ENCODE data around the gene GRK5. TPM values are rescaled to one million over a fixed set of nuclear protein-coding genes. Genes with fewer than 3 reads are reported as not detected.

The GRK5 gene
- total RNA-seq, 1 experiment from 2014 or later = 29.0 TPM

DNA sequence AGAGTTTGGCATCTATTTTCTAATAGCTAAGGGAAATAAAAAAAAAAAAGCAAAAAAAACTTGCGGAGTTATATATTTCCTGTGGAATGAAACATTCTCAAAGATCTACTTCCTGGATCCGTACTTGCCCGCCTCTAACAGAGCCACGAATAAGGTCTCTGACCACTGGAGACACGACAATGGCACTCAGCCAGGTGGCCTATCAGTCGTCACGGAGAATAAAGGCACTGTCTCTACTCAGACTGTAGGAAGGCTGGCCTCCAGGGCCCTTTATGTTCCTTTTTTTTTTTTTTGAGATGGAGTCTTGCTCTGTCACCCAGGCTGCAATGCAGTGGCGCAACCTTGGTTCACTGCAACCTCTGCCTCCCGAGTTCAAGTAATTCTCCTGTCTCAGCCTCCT is 276.5 kb downstream of the GRK5 start:
- DNase-seq (ENCODE audit: low read depth, low spot score) (no peak), ATAC-seq (no peak)
- Histone ChIP-seq H3K4me3 (ENCODE audit: low read depth in 2 of 2, low read length in 2 of 2) (no peak overlapping the region), H3K36me3 (ENCODE audit: control insufficient read depth, insufficient read depth, low read length) (no peaks in the 10 kb centered on the region), H3K27ac (ENCODE audit: low read length) (no peak overlapping the region), H3K27me3 (ENCODE audit: control insufficient read depth, insufficient read depth, low read length) (no peaks in the 10 kb centered on the region), H3K4me1 (ENCODE audit: control insufficient read depth, insufficient read depth, low read length) (0 out of 2 replicates have a peak, but pooled peaks cover 4% of the 10 kb centered on the region), H3K9me3 (ENCODE audit: control insufficient read depth, insufficient read depth, low read depth, low read length) (no peaks in the 10 kb centered on the region)
- intact Hi-C loops (cut with micrococcal nuclease; ENCODE audit: unreplicated experiment) (no loop called here), in situ Hi-C loops (cut with HindIII; ENCODE audit: low pct_unique_long_range_greater_than_20kb, low sequenced_read_pairs) (no loop called here)
- POLR2A ChIA-PET = no interaction called here
- BruUV-seq (replicated peaks) = no TSS peak
- TF ChIP-seq TCF7L2 (IDR thresholded peaks at IDR 0.05; ENCODE audit: low read depth, low read length) (no peak), POLR2AphosphoS5 (IDR thresholded peaks at IDR 0.05; ENCODE audit: low read depth, low read length) (no peak), SIN3A (IDR thresholded peaks at IDR 0.05; ENCODE audit: borderline replicate concordance, insufficient read depth, low read depth, low read length) (no peak)
- TF ChIP-seq, protein P1, sequence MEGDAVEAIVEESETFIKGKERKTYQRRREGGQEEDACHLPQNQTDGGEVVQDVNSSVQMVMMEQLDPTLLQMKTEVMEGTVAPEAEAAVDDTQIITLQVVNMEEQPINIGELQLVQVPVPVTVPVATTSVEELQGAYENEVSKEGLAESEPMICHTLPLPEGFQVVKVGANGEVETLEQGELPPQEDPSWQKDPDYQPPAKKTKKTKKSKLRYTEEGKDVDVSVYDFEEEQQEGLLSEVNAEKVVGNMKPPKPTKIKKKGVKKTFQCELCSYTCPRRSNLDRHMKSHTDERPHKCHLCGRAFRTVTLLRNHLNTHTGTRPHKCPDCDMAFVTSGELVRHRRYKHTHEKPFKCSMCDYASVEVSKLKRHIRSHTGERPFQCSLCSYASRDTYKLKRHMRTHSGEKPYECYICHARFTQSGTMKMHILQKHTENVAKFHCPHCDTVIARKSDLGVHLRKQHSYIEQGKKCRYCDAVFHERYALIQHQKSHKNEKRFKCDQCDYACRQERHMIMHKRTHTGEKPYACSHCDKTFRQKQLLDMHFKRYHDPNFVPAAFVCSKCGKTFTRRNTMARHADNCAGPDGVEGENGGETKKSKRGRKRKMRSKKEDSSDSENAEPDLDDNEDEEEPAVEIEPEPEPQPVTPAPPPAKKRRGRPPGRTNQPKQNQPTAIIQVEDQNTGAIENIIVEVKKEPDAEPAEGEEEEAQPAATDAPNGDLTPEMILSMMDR (IDR thresholded peaks at IDR 0.05) = no peak
- TF ChIP-seq, protein P2, sequence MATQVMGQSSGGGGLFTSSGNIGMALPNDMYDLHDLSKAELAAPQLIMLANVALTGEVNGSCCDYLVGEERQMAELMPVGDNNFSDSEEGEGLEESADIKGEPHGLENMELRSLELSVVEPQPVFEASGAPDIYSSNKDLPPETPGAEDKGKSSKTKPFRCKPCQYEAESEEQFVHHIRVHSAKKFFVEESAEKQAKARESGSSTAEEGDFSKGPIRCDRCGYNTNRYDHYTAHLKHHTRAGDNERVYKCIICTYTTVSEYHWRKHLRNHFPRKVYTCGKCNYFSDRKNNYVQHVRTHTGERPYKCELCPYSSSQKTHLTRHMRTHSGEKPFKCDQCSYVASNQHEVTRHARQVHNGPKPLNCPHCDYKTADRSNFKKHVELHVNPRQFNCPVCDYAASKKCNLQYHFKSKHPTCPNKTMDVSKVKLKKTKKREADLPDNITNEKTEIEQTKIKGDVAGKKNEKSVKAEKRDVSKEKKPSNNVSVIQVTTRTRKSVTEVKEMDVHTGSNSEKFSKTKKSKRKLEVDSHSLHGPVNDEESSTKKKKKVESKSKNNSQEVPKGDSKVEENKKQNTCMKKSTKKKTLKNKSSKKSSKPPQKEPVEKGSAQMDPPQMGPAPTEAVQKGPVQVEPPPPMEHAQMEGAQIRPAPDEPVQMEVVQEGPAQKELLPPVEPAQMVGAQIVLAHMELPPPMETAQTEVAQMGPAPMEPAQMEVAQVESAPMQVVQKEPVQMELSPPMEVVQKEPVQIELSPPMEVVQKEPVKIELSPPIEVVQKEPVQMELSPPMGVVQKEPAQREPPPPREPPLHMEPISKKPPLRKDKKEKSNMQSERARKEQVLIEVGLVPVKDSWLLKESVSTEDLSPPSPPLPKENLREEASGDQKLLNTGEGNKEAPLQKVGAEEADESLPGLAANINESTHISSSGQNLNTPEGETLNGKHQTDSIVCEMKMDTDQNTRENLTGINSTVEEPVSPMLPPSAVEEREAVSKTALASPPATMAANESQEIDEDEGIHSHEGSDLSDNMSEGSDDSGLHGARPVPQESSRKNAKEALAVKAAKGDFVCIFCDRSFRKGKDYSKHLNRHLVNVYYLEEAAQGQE (IDR thresholded peaks at IDR 0.05; ENCODE audit: insufficient read depth in 1 of 2, low read depth in 2 of 2, low read length in 1 of 2) = no peak
- CTCF ChIA-PET = no interaction called here

DNA sequence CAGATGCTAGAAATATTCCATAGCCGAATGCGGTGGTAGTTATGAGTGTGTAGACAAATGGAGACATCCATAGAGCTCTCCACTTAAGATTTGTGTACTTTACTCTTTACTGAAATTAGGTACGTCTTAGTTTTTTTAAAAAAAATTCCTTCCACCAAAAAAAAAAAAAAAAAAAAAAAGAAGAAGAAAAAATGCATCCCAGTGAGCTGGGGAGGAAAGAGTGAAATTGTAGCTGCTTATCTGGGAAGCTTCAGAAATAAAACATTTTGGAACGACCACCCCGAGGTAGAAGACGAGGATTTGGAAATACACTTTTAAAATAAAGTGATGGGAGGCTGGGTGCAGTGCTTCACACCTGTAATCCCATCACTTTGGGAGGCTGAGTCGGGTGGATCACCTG is 281.3 kb downstream of the GRK5 start:
- Histone ChIP-seq H3K4me1 (ENCODE audit: control insufficient read depth, insufficient read depth, low read length) (peaks cover 4% of the 10 kb centered on the region; the same call in 1 of the 2 replicates), H3K36me3 (ENCODE audit: control insufficient read depth, insufficient read depth, low read length) (no peaks in the 10 kb centered on the region), H3K9me3 (ENCODE audit: control insufficient read depth, insufficient read depth, low read depth, low read length) (no peaks in the 10 kb centered on the region), H3K4me3 (ENCODE audit: low read depth in 2 of 2, low read length in 2 of 2) (no peak overlapping the region), H3K27me3 (ENCODE audit: control insufficient read depth, insufficient read depth, low read length) (no peaks in the 10 kb centered on the region), H3K27ac (ENCODE audit: low read length) (no peak overlapping the region)
- DNase-seq (ENCODE audit: low read depth, low spot score) (no peak), ATAC-seq (no peak)
- BruUV-seq (replicated peaks) = no TSS peak
- ChIA-PET POLR2A (no interaction called here), CTCF (interaction anchor here (0.6 to 2.1 kb wide), 3 partner anchors 43 to 353 kb away, joined by 8 to 34 read pairs (median 15); no protein-coding TSS in a partner anchor)
- in situ Hi-C loops (cut with HindIII; ENCODE audit: low pct_unique_long_range_greater_than_20kb, low sequenced_read_pairs) = no loop called here
- intact Hi-C loops (cut with micrococcal nuclease; ENCODE audit: unreplicated experiment) = loop anchor here (5.0 kb wide), 1 partner anchor 291 kb away; no protein-coding TSS in a partner anchor
- TF ChIP-seq, protein P1 (IDR thresholded peaks at IDR 0.05) = no peak
- TF ChIP-seq POLR2AphosphoS5 (IDR thresholded peaks at IDR 0.05; ENCODE audit: low read depth, low read length) = no peak
- TF ChIP-seq SIN3A (IDR thresholded peaks at IDR 0.05; ENCODE audit: borderline replicate concordance, insufficient read depth, low read depth, low read length) = no peak
- TF ChIP-seq, protein P2 (IDR thresholded peaks at IDR 0.05; ENCODE audit: insufficient read depth in 1 of 2, low read depth in 2 of 2, low read length in 1 of 2) = no peak
- TF ChIP-seq TCF7L2 (IDR thresholded peaks at IDR 0.05; ENCODE audit: low read depth, low read length) = no peak

Data from Panc1 (cell line).